Astrocyte of the spinal cord (primary cell): ENCODE measurements around the gene RAB40C.

ENCODE experiments used
- DNase-seq: peaks from one replicate; pipeline ENCODE4 v3.0.0; 2011; ENCODE audit warnings: low read depth, low spot score
- H3K4me3 ChIP-seq: 2 replicates; pipeline ENCODE4 v1.5.1; 2011; ENCODE audit warnings: low read depth, mild to moderate bottlenecking, low read length, moderate library complexity
- CTCF ChIP-seq: IDR thresholded peaks from 2 replicates; pipeline ENCODE4 v1.5.1; 2012; ENCODE audit warnings: low read depth, mild to moderate bottlenecking, low read length, inconsistent platforms
- in situ Hi-C: cut with HindIII; loops from 2 replicates; pipeline ENCODE4 v1.10.0; 2017; ENCODE audit warnings: low sequenced_read_pairs

The RAB40C gene

GRCh38 chr16:648071-648780, 58.4 kb downstream of the RAB40C start:
- in situ Hi-C loops: no loop called here
- no peak for DNase-seq
- peak; percentile 55 for TF ChIP-seq CTCF
- H3K4me3 ChIP-seq: peak overlapping the region; percentile 61

GRCh38 chr16:648781-649589, 59.1 kb downstream of the RAB40C start, which contains the start of gene WDR90:
Gene WDR90 (plus strand): TSS chr16:649365. CDS start chr16:649417, 52 bp downstream.
- in situ Hi-C loops: no loop called here
- no peak for TF ChIP-seq CTCF
- DNase-seq: peak; percentile 88
- peak within 1 kb of the TSS; percentile 61 for H3K4me3 ChIP-seq

- no peak for TF ChIP-seq CTCF
- in situ Hi-C loops: no loop called here
- no peak for DNase-seq
- peak overlapping the region; percentile 61 for H3K4me3 ChIP-seq
These were observed 59.8 kb downstream of the RAB40C start for GRCh38 chr16:649631-650030.

- TF ChIP-seq CTCF: no peak
- in situ Hi-C loops: no loop called here
- DNase-seq: no peak
- H3K4me3 ChIP-seq: no peak overlapping the region
These were observed 62.0 kb downstream of the RAB40C start for GRCh38 chr16:651844-652243.

- TF ChIP-seq CTCF: no peak
These were observed 62.8 kb downstream of the RAB40C start for GRCh38 chr16:652454-653305.

GRCh38 chr16:654034-654433, 64.2 kb downstream of the RAB40C start:
- in situ Hi-C loops: no loop called here
- DNase-seq: no peak
- no peak overlapping the region for H3K4me3 ChIP-seq
- no peak for TF ChIP-seq CTCF

More at GRCh38 chr16:652454-653305, 62.8 kb downstream of the RAB40C start:
- DNase-seq: no peak
- in situ Hi-C loops: no loop called here
- H3K4me3 ChIP-seq: no peak overlapping the region
